Activated B cell treated with CpG ODN at 0.5 μM for 24 hours (primary cell): ENCODE results near the gene RAB3A. TPM values are rescaled to one million over a fixed set of nuclear protein-coding genes. Genes with fewer than 3 reads are reported as not detected.
A peak's percentile ranks its signal among the peaks of the same experiment; 100 is the strongest.

Source experiments
- ATAC-seq: fragments of 200-7000 bp; cut with Tn5 transposase; one replicate; pipeline ENCODE4 v1.10.0; 2021; ENCODE audit warnings: low read depth, mild to moderate bottlenecking, moderate library complexity
- CTCF ChIA-PET: fragments of 350-600 bp; sonication (Branson Sonifier 250); formaldehyde crosslinking; loops from one replicate; lab custom pipeline; 2021; ENCODE audit warnings: antibody characterized with exemption; lab: Charles Lee
- POLR2A ChIA-PET: fragments of 350-600 bp; sonication (Branson Sonifier 250); formaldehyde crosslinking; loops from one replicate; lab custom pipeline; 2021; ENCODE audit warnings: antibody characterized with exemption; lab: Charles Lee
- DNase-seq: peaks from one replicate; pipeline ENCODE4 v3.0.0; 2022
- H3K27ac Mint-ChIP-seq: one replicate; pipeline ENCODE4 v1.8.0; 2020; ENCODE audit warnings: mixed read lengths
- H3K27me3 Mint-ChIP-seq: one replicate; pipeline ENCODE4 v1.8.0; 2021; ENCODE audit warnings: mixed read lengths
- H3K36me3 Mint-ChIP-seq: one replicate; pipeline ENCODE4 v1.8.0; 2021; ENCODE audit warnings: low read depth, mixed read lengths
- H3K4me1 Mint-ChIP-seq: one replicate; pipeline ENCODE4 v1.8.0; 2021; ENCODE audit warnings: mixed read lengths
- H3K4me3 Mint-ChIP-seq: one replicate; pipeline ENCODE4 v1.8.0; 2020; ENCODE audit warnings: mild to moderate bottlenecking, mixed read lengths
- H3K9me3 Mint-ChIP-seq: one replicate; pipeline ENCODE4 v1.8.0; 2020; ENCODE audit warnings: mixed read lengths
- CTCF ChIP-seq: fragments of 200-600 bp; IDR thresholded peaks from one replicate; pipeline ENCODE4 v1.8.0; 2022; ENCODE audit warnings: antibody characterized with exemption, mild to moderate bottlenecking
- intact Hi-C: fragments of 100-400 bp; cut with micrococcal nuclease; formaldehyde crosslinking; loops from one replicate; pipeline ENCODE4 v1.15.1; 2024
- total RNA-seq: library from RNA; stranded (reverse); gene quantifications from 2 replicates; pipeline ENCODE4 v1.2.3, GENCODE V29; 2022

RAB3A gene
- total RNA-seq, 1 donor from 2014 or later = 4.1 TPM

GRCh38 chr19:18249834-18250233 lies 46.0 kb upstream of the RAB3A start:
- no peak for ATAC-seq
- POLR2A ChIA-PET = interaction anchor here (0.6 kb wide), 1 partner anchor 69 kb away, joined by 4 read pairs; no protein-coding TSS in a partner anchor

GRCh38 chr19:18245297-18245696 lies 41.5 kb upstream of the RAB3A start:
- Mint-ChIP-seq H3K4me1 (no peaks in the 10 kb centered on the region), H3K36me3 (no peaks in the 10 kb centered on the region), H3K27me3 (peaks cover 9% of the 10 kb centered on the region), H3K4me3 (no peak overlapping the region), H3K9me3 (no peaks in the 10 kb centered on the region), H3K27ac (no peak overlapping the region)
- intact Hi-C loops = no loop called here
- TF ChIP-seq CTCF = no peak
- ChIA-PET POLR2A (interaction anchor here (1.2 kb wide), 1 partner anchor 89 kb away, joined by 8 read pairs; no protein-coding TSS in a partner anchor), CTCF (no interaction called here)
- ATAC-seq (no peak), DNase-seq (no peak)

More at GRCh38 chr19:18249834-18250233, 46.0 kb upstream of the RAB3A start:
- H3K27ac Mint-ChIP-seq = no peak overlapping the region
- peaks cover 27% of the 10 kb centered on the region for H3K4me1 Mint-ChIP-seq
- TF ChIP-seq CTCF = no peak
- H3K4me3 Mint-ChIP-seq = no peak overlapping the region
- H3K27me3 Mint-ChIP-seq = peaks cover 2% of the 10 kb centered on the region
- H3K9me3 Mint-ChIP-seq = no peaks in the 10 kb centered on the region
- no peak for DNase-seq
- intact Hi-C loops = no loop called here
- no peaks in the 10 kb centered on the region for H3K36me3 Mint-ChIP-seq
- CTCF ChIA-PET = interaction anchor here (1.2 to 7.7 kb wide), 3 partner anchors 25 to 137 kb away, joined by 3 to 95 read pairs (median 4); no protein-coding TSS in a partner anchor

- POLR2A ChIA-PET = no interaction called here
- TF ChIP-seq CTCF = no peak
- ATAC-seq = no peak
- DNase-seq = no peak
- Mint-ChIP-seq H3K27me3 (peaks cover 35% of the 10 kb centered on the region), H3K36me3 (no peaks in the 10 kb centered on the region), H3K9me3 (no peaks in the 10 kb centered on the region), H3K4me3 (no peak overlapping the region), H3K27ac (no peak overlapping the region), H3K4me1 (no peaks in the 10 kb centered on the region)
- CTCF ChIA-PET = no interaction called here
- intact Hi-C loops = no loop called here
Observed at GRCh38 chr19:18239303-18239702, 35.5 kb upstream of the RAB3A start.

- peaks cover 17% of the 10 kb centered on the region for H3K4me1 Mint-ChIP-seq
- DNase-seq (no peak), ATAC-seq (no peak)
- no peak for TF ChIP-seq CTCF
- H3K36me3 Mint-ChIP-seq = no peaks in the 10 kb centered on the region
- H3K27ac Mint-ChIP-seq = no peak overlapping the region
- POLR2A ChIA-PET = interaction anchor here (1.6 kb wide), 1 partner anchor 41 kb away, joined by 5 read pairs; the partner anchor contains the start of gene MPV17L2
- H3K27me3 Mint-ChIP-seq = peaks cover 55% of the 10 kb centered on the region
- CTCF ChIA-PET = interaction anchor here (1.9 kb wide), 1 partner anchor 18 kb away, joined by 8 read pairs; no protein-coding TSS in a partner anchor
- intact Hi-C loops = no loop called here
- no peak overlapping the region for H3K4me3 Mint-ChIP-seq
- H3K9me3 Mint-ChIP-seq = peaks cover 5% of the 10 kb centered on the region
Observed at GRCh38 chr19:18234194-18234593, 30.4 kb upstream of the RAB3A start.

DNA sequence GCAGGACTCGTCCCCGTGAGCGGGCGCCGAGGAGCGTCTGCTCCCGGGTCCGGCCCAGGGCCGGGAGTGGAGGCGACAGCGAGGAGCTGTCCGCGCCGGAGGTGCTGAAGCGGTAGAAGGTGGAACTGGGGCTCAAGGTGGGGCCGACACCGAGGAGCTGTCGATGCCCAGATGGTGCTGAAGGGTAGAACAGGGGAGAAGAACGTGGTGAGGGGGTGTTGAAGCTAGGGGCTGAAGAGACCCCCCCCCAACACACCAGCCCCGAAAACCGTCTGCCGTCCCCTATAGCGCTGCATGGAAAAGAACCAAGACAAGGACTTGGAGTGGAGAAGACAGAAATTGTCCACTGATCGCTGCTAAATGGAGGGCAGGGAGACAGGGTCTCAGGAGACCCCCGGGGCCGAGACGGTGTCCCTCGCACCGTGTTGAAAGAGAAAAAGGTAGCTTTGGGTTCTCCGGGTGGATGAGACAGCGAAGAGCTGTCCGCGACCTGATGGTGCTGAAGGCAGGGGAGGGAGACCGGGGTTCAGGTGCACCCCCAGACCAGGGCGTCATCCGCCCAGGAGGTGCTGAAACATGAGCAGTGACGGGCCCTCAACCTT lies 29.5 kb upstream of the RAB3A start:
- CTCF ChIA-PET = interaction anchor here (1.9 kb wide), 1 partner anchor 19 kb away, joined by 8 read pairs; no protein-coding TSS in a partner anchor
- ATAC-seq (peak; percentile 85), DNase-seq (peak; percentile 53)
- Mint-ChIP-seq H3K9me3 (peaks cover 5% of the 10 kb centered on the region), H3K36me3 (no peaks in the 10 kb centered on the region), H3K4me1 (peaks cover 17% of the 10 kb centered on the region), H3K27ac (peak overlapping the region; percentile 50), H3K27me3 (peaks cover 52% of the 10 kb centered on the region), H3K4me3 (no peak overlapping the region)
- no peak for TF ChIP-seq CTCF
- intact Hi-C loops = no loop called here
- POLR2A ChIA-PET = interaction anchor here (0.6 to 1.6 kb wide), 5 partner anchors 40 to 209 kb away, joined by 3 to 14 read pairs (median 5); partner anchors contain the start of gene MPV17L2
